Measurements from ENCODE around the gene POM121C.
"Not testable (repeated sequence)": the region's sequence is repeated elsewhere in the genome, so short reads cannot be mapped to it uniquely, and the experiment has no call there.

GRCh38 chr7:75374144-75374518 is 112.0 kb downstream of the POM121C start:
- TF ChIP-seq EP300, CTCF, POLR2A (IDR thresholded peaks at IDR 0.05): not testable (repeated sequence)
